K562 (cell line): ENCODE measurements around the gene POP5. TPM values are rescaled to one million over a fixed set of nuclear protein-coding genes. Genes with fewer than 3 reads are reported as not detected.
A peak's percentile ranks its signal among the peaks of the same experiment; 100 is the strongest.

Source experiments
- BRF1 ChIP-seq: IDR thresholded peaks from 3 replicates; pipeline ENCODE4 v1.6.1; 2011; ENCODE audit warnings: borderline replicate concordance, mild to moderate bottlenecking; ENCODE audit not compliant: insufficient read length; ENCODE audit errors: extremely low read depth
- CBFA2T2 ChIP-seq: fragments of 450-650 bp; conservative IDR thresholded peaks from 2 replicates; pipeline ENCODE4 v1.6.1; 2017; ENCODE audit warnings: mild to moderate bottlenecking
- CBX5 ChIP-seq: IDR thresholded peaks from 2 replicates; pipeline ENCODE4 v1.6.1; 2014; ENCODE audit warnings: low read depth, borderline replicate concordance
- DIDO1 ChIP-seq: fragments of 450-650 bp; IDR thresholded peaks from 2 replicates; pipeline ENCODE4 v1.6.1; 2016; ENCODE audit warnings: low read depth, missing biosample characterization, missing genetic modification characterization
- FOXO4 ChIP-seq: fragments of 450-650 bp; formaldehyde crosslinking; IDR thresholded peaks from 2 replicates; pipeline ENCODE4 v1.4.0; 2020; ENCODE audit warnings: mild to moderate bottlenecking, moderate library complexity
- MNT ChIP-seq, 2 experiments: fragments of 450-650 bp; conservative IDR thresholded peaks; 2 replicates each; pipeline ENCODE4 v1.6.1; 2017; ENCODE audit warnings: mild to moderate bottlenecking in 2 of 2, moderate library complexity in 2 of 2
- POLR2G ChIP-seq: fragments of 200-400 bp; formaldehyde crosslinking; IDR thresholded peaks from 2 replicates; pipeline ENCODE4 v1.6.1; 2017; ENCODE audit warnings: low read depth, mild to moderate bottlenecking, antibody characterized with exemption, low read length, moderate library complexity
- REST ChIP-seq, 2 experiments: fragments of 450-650 bp; formaldehyde crosslinking in 1 of 2; IDR thresholded peaks; 2 replicates each; pipeline versions ENCODE4 v1.4.0 to v1.6.1; 2014 to 2020; ENCODE audit warnings: mild to moderate bottlenecking in 2 of 2, borderline replicate concordance in 1 of 2, low read depth in 1 of 2
- SMARCA5 ChIP-seq: fragments of 450-650 bp; IDR thresholded peaks from 2 replicates; pipeline ENCODE4 v1.6.1; 2016
- SMARCE1 ChIP-seq: fragments of 450-650 bp; IDR thresholded peaks from 2 replicates; pipeline ENCODE4 v1.7.1; 2016; ENCODE audit warnings: mild to moderate bottlenecking
- TCFL5 ChIP-seq: fragments of 250-450 bp; sonication (Bioruptor Pico); conservative IDR thresholded peaks from 2 replicates; pipeline ENCODE4 v1.6.1; 2021; ENCODE audit warnings: mild to moderate bottlenecking, moderate library complexity, matching md5 sums
- USF2 ChIP-seq: sonication (generic); formaldehyde crosslinking; IDR thresholded peaks from 2 replicates; pipeline ENCODE4 v1.5.0; 2020; ENCODE audit warnings: missing genetic modification reagents
- polyA plus RNA-seq, 8 experiments: library from polyadenylated mRNA; depleted of rRNA in 4 of 8; stranded (reverse) in 5 of 8; unstranded in 3 of 8; fragments of >200 nt; fragmentation: Nextera tagmentation in 2 of 8; fragmentation: Illumina TruSeq in 1 of 8; extraction: Ambion mirVana in 2 of 8; extraction: Trizol in 1 of 8; gene quantifications; 2 replicates each; pipeline versions ENCODE4 v1.2.1 to v1.2.3, GENCODE V29; 2011 to 2014; ENCODE audit warnings: inconsistent platforms in 1 of 8, missing spikeins in 1 of 8
- total RNA-seq, 7 experiments: library from RNA; depleted of rRNA in 6 of 7; stranded (reverse); fragments of >200 nt in 6 of 7; fragmentation: Illumina TruSeq in 2 of 7; extraction: Trizol in 2 of 7; gene quantifications; 2 replicates each; pipeline versions ENCODE4 v1.2.1 to v1.2.3, GENCODE V29; 2011 to 2021; ENCODE audit warnings: low replicate concordance in 1 of 7

The POP5 gene
- total and polyA plus RNA-seq, 9 of the 15 experiments (the other 6 are each of a cell fraction or from before 2014, with no cell fraction given) = 57.5 to 253 (median 73.8) TPM

GRCh38 chr12:120625557-120626419, 44.6 kb upstream of the POP5 start (continued):
- TF ChIP-seq SMARCA5 (peak; percentile 98), BRF1 (no peak), TCFL5 (no peak), FOXO4 (CRISPR knock-in tag) (no peak), SMARCE1 (no peak), REST (IDR thresholded peaks at IDR 0.05; ENCODE audit: borderline replicate concordance) (peak; percentile 61), REST (CRISPR knock-in tag; IDR thresholded peaks at IDR 0.05; ENCODE audit: low read depth) (no peak), CBX5 (no peak), CBFA2T2 (peak; percentile 75), MNT (conservative IDR thresholded peaks at IDR 0.05) (peak; percentile 45 to 50; a peak in 3 of 4 replicates), DIDO1 (tag) (no peak), USF2 (CRISPR knock-in tag) (peak; percentile 98), POLR2G (peak; percentile 60; the same call in 1 of the 2 replicates)
